CD4-positive, alpha-beta T cell treated with Interleukin-17A for 4 hours (primary cell): ENCODE results near the gene TLR5.

Source experiments
- DNase-seq: peaks from one replicate; pipeline ENCODE4 v3.0.0-alpha.2; 2020; ENCODE audit warnings: mixed read lengths

The TLR5 gene

DNA sequence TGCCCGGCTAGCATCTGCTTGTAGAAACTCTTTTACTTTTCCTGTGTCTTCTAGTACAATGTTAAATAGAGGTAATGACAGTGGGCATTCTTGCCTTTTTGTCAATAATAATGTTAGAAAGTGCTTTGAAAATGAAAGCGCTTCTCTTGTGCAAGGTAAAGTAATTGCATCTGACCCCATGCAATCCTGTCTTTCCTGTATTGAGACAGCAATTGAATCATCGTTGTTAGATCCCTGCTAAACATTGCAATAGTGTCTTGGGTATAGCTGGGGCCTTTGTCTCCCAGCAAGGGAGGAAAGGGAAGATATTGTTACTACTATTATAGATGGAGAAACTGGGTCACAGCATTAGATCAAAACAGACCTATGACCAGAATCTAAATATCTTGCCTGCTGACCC is 80.9 kb downstream of the TLR5 start:
- DNase-seq = no peak

GRCh38 chr1:223059526-223059925 is 83.5 kb downstream of the TLR5 start:
- no peak for DNase-seq
